T-cell (primary cell): ENCODE measurements around the gene F2RL1. TPM values are rescaled to one million over a fixed set of nuclear protein-coding genes. Genes with fewer than 3 reads are reported as not detected.
"Not testable (repeated sequence)": the region's sequence is repeated elsewhere in the genome, so short reads cannot be mapped to it uniquely, and the experiment has no call there.

Experiments
- ATAC-seq, 4 experiments: fragments of 200-7000 bp in 3 of 4; fragments of 150-1000 bp in 1 of 4; cut with Tn5 transposase; replicated peaks in 1 of 4; 1 replicate in 3 of 4; 2 replicates in 1 of 4; pipeline ENCODE4 v1.10.0; 2021; ENCODE audit warnings: moderate library complexity in 3 of 4, mild to moderate bottlenecking in 2 of 4, moderate number of reproducible peaks in 1 of 4
- CTCF ChIA-PET, 2 donors: fragments of 300-600 bp; sonication (Branson Sonifier 250); formaldehyde crosslinking; loops; one replicate each; lab custom pipeline; 2022; ENCODE audit warnings: antibody characterized with exemption in 2 of 2; lab: Charles Lee
- POLR2A ChIA-PET, 2 donors: fragments of 300-600 bp; sonication (Branson Sonifier 250); formaldehyde crosslinking; loops; one replicate each; lab custom pipeline; 2022; ENCODE audit warnings: antibody characterized with exemption in 2 of 2; lab: Charles Lee
- DNase-seq, 35 experiments: peaks; one replicate each; pipeline versions ENCODE4 v3.0.0 to v3.0.0-alpha.2; 2013 to 2023
- H3K27ac ChIP-seq: one replicate; pipeline ENCODE4 v1.5.1; 2013; ENCODE audit warnings: low read length
- H3K27me3 ChIP-seq, 2 experiments: replicated peaks in 1 of 2; 1 replicate in 1 of 2; 2 replicates in 1 of 2; pipeline versions ENCODE4 v1.6.1 to v1.7.0; 2013; ENCODE audit warnings: low read length in 1 of 2, mixed read lengths in 1 of 2; ENCODE audit not compliant: control insufficient read depth in 2 of 2, insufficient read depth in 2 of 2; ENCODE audit errors: extremely low read depth in 1 of 2
- H3K36me3 ChIP-seq, 2 donors: 1 replicate in 1 of 2; 2 replicates in 1 of 2; pipeline versions ENCODE4 v1.6.1 to v1.7.0; 2013; ENCODE audit warnings: low read length in 1 of 2; ENCODE audit not compliant: control insufficient read depth in 2 of 2, insufficient read depth in 1 of 2; ENCODE audit errors: extremely low read depth in 1 of 2
- H3K4me1 ChIP-seq, 2 experiments: 1 replicate in 1 of 2; 2 replicates in 1 of 2; pipeline versions ENCODE4 v1.6.1 to v1.7.0; 2013; ENCODE audit warnings: low read length in 2 of 2, mixed read lengths in 1 of 2; ENCODE audit not compliant: insufficient read depth in 2 of 2, control insufficient read depth in 1 of 2; ENCODE audit errors: extremely low read depth in 1 of 2
- H3K4me3 ChIP-seq, 2 donors: 1 replicate in 1 of 2; 2 replicates in 1 of 2; pipeline versions ENCODE4 v1.5.1 to v1.7.0; 2013; ENCODE audit warnings: mild to moderate bottlenecking in 2 of 2, low read length in 1 of 2, moderate library complexity in 1 of 2; ENCODE audit not compliant: control insufficient read depth in 1 of 2; ENCODE audit errors: extremely low read depth in 1 of 2
- H3K9me3 ChIP-seq: 2 replicates; pipeline ENCODE4 v1.7.0; 2013
- H3K27ac Mint-ChIP-seq, 2 donors: one replicate each; pipeline ENCODE4 v1.8.0; 2020 to 2021; ENCODE audit warnings: mild to moderate bottlenecking in 2 of 2, mixed read lengths in 2 of 2
- H3K27me3 Mint-ChIP-seq, 2 donors: one replicate each; pipeline ENCODE4 v1.8.0; 2021 to 2022; ENCODE audit warnings: mixed read lengths in 2 of 2
- H3K36me3 Mint-ChIP-seq: one replicate; pipeline ENCODE4 v1.8.0; 2021; ENCODE audit warnings: mixed read lengths
- H3K4me1 Mint-ChIP-seq, 3 donors: one replicate each; pipeline ENCODE4 v1.8.0; 2020 to 2022; ENCODE audit warnings: mixed read lengths in 3 of 3, mild to moderate bottlenecking in 1 of 3
- H3K4me3 Mint-ChIP-seq, 3 donors: one replicate each; pipeline ENCODE4 v1.8.0; 2020 to 2022; ENCODE audit warnings: mild to moderate bottlenecking in 3 of 3, mixed read lengths in 3 of 3, moderate library complexity in 3 of 3
- H3K9me3 Mint-ChIP-seq, 3 donors: one replicate each; pipeline ENCODE4 v1.8.0; 2020 to 2022; ENCODE audit warnings: mixed read lengths in 3 of 3
- WGBS: methylation state at CpG from one replicate; pipeline ENCODE4 v1.1.5; 2013; ENCODE audit warnings: missing lambda C conversion rate; ENCODE audit not compliant: insufficient coverage; 5-methylcytosine and 5-hydroxymethylcytosine counted together
- total RNA-seq, 35 experiments: library from RNA in 6 of 35; stranded (reverse) in 6 of 35; fragments of 120-200 nt in 1 of 35; gene quantifications; one replicate each; pipeline versions ENCODE4 v1.2.1 to v1.2.4 and lab custom pipeline; 2013 to 2026

The F2RL1 gene
- total RNA-seq, 5 donors from 2014 or later (not counting 1 experiment from before 2014, with no cell fraction given) = 1.4 to 7.6 (median 5.5) TPM

DNA sequence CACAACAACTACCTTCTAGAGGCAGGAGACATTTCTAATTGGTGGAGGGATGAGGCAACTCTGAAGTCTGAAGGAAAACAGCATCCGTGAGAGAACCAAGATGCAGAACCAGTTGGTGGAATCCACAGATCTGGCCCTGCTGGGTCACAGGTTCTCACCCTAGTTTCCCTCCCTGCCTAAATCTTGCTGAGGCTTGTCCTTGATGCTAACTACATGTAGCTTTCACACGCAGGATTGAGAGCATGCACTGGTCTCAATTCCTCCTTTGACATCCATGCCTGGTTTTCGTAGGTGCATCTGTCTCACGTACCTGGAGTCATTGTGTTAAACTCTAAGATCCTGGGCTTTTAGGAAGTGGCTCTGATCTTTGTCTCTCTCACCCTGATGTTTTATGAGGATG lies 9.7 kb upstream of the F2RL1 start:
- no peaks in the 10 kb centered on the region for H3K4me1 Mint-ChIP-seq
- 100% methylated on average over 1 of the region's 4 CpGs for WGBS
- H3K36me3 Mint-ChIP-seq = no peaks in the 10 kb centered on the region
- Histone ChIP-seq H3K9me3 (no peaks in the 10 kb centered on the region), H3K4me3 (no peak overlapping the region), H3K27ac (no peak overlapping the region), H3K4me1 (no peaks in the 10 kb centered on the region), H3K36me3 (no peaks in the 10 kb centered on the region), H3K27me3 (no peaks in the 10 kb centered on the region)
- H3K27me3 Mint-ChIP-seq = no peaks in the 10 kb centered on the region
- H3K9me3 Mint-ChIP-seq = no peaks in the 10 kb centered on the region
- ChIA-PET POLR2A (no interaction called here), CTCF (no interaction called here)
- no peak for DNase-seq
- no peak overlapping the region for H3K27ac Mint-ChIP-seq
- ATAC-seq = no peak
- no peak overlapping the region for H3K4me3 Mint-ChIP-seq

DNA sequence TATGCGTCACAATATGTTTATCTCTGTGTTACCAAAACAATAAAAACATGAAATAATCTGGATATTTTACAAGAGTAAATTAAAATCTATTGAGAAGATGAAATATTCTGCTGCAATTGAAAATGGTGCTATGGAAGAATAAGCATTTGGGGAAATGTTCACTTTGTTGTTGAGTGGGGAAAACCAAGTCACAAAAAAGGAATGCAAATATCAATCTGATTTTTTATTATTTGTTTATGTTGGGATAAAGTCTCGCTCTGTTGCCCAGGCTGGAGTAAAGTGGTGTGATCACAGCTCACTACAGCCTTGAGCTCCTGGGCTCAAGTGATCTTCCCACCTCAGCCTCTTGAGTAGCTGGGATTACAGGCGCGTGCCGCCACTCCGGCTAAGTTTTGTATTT lies 8.6 kb upstream of the F2RL1 start:
- Mint-ChIP-seq H3K9me3 (no peaks in the 10 kb centered on the region), H3K36me3 (no peaks in the 10 kb centered on the region), H3K27me3 (peaks cover 0 to under 1% of the 10 kb centered on the region in 2 donors), H3K4me3 (no peak overlapping the region), H3K4me1 (no peaks in the 10 kb centered on the region), H3K27ac (no peak overlapping the region)
- WGBS = no CpG with 5 or more reads among the region's 6 CpGs
- Histone ChIP-seq H3K4me1 (no peaks in the 10 kb centered on the region), H3K9me3 (no peaks in the 10 kb centered on the region), H3K4me3 (no peak overlapping the region), H3K36me3 (no peaks in the 10 kb centered on the region), H3K27ac (no peak overlapping the region), H3K27me3 (no peaks in the 10 kb centered on the region)
- DNase-seq (no peak), ATAC-seq (no peak)
- ChIA-PET CTCF (no interaction called here), POLR2A (no interaction called here)

DNA sequence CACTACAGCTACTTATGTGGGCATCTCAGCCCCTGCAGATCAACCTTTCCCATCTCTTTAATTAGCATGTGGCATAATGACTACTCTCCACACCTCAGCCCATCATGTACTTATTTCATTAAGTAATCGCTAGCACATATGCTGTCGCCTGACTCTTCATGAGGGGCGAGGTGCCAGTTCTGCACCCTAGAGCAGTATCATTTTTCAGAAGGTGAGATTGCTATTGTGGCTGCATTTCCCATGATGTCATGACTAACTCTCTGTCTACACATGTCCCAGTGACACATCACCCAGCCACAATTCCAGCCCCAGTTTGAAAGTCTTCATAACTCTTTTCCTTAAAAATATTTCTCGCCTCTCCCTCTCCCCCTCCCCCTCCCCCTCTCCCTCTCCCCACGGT lies 7.6 kb upstream of the F2RL1 start:
- Mint-ChIP-seq H3K36me3 (no peaks in the 10 kb centered on the region), H3K27me3 (peaks cover 3 to 10% of the 10 kb centered on the region in 2 donors), H3K4me3 (no peak overlapping the region), H3K9me3 (no peaks in the 10 kb centered on the region), H3K27ac (no peak overlapping the region), H3K4me1 (no peaks in the 10 kb centered on the region)
- no peaks in the 10 kb centered on the region for H3K36me3 ChIP-seq
- ChIA-PET CTCF (no interaction called here), POLR2A (no interaction called here)
- ATAC-seq = no peak
- no peaks in the 10 kb centered on the region for H3K4me1 ChIP-seq
- no peak overlapping the region for H3K27ac ChIP-seq
- no peaks in the 10 kb centered on the region for H3K9me3 ChIP-seq
- no peak overlapping the region for H3K4me3 ChIP-seq
- DNase-seq = no peak
- no peaks in the 10 kb centered on the region for H3K27me3 ChIP-seq
- 94% methylated on average over 3 of the region's 5 CpGs for WGBS

DNA sequence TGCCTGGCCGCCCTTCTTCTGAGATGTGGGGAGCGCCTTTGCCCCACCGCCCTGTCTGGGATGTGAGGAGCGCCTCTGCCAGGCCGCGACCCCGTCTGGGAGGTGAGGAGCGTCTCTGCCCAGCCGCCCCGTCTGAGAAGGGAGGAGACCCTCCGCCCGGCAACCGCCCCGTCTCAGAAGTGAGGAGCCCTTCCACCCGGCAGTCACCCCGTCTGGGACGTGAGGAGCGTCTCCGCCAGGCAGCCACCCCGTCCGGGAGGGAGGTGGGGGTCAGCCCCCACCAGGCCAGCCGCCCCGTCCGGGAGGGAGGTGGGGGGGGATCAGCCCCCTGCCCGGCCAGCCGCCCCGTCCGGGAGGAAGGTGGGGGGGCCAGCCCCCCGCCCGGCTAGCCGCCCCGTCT lies 6.6 kb upstream of the F2RL1 start:
- ATAC-seq, H3K27ac ChIP-seq, H3K9me3 ChIP-seq, H3K27ac Mint-ChIP-seq, H3K4me3 ChIP-seq, H3K36me3 ChIP-seq, CTCF ChIA-PET, H3K9me3 Mint-ChIP-seq, H3K36me3 Mint-ChIP-seq, H3K27me3 ChIP-seq, DNase-seq, H3K4me1 Mint-ChIP-seq, H3K4me1 ChIP-seq, H3K4me3 Mint-ChIP-seq, POLR2A ChIA-PET: not testable (repeated sequence)
- H3K27me3 Mint-ChIP-seq = peaks cover 3 to 10% of the 10 kb centered on the region in 2 donors
- 99% methylated on average over 14 of the region's 32 CpGs for WGBS

DNA sequence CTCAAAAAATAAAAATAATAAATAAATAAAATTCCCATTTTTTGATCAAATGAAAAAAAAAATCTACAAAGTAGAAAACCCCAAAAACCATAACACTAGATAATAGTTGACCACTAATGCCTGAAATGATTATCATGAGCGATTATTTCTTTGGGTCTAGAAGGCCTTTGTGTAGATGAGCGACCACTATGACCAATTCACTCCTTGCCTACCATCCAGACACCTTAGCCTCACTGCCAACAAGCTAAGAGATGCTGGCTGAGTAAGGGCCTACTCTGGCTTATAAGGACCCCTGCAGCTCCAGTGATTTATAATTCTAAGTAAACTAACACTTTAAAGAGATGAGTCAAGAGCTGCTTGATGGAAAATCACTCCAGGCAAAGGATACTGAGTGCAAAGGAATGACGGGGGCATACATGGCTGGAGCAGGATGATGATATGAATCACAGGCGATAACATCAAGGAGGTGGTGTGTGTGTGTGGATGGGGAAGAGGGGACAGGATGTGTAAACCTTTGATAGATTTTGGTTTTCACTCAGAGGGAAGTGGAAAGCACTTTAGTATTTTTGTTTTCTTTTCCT lies 4.8 kb upstream of the F2RL1 start:
- Mint-ChIP-seq H3K9me3 (no peaks in the 10 kb centered on the region), H3K4me1 (peaks cover 6 to 8% (median 7%) of the 10 kb centered on the region in 3 donors), H3K36me3 (no peaks in the 10 kb centered on the region), H3K4me3 (no peak overlapping the region), H3K27ac (no peak overlapping the region), H3K27me3 (peaks cover 15 to 21% of the 10 kb centered on the region in 2 donors)
- Histone ChIP-seq H3K4me3 (no peak overlapping the region), H3K27ac (no peak overlapping the region), H3K4me1 (peaks cover 4 to 6% of the 10 kb centered on the region in 2 experiments), H3K27me3 (peaks cover 0 to 18% of the 10 kb centered on the region in 2 experiments), H3K9me3 (no peaks in the 10 kb centered on the region), H3K36me3 (no peaks in the 10 kb centered on the region)
- POLR2A ChIA-PET = no interaction called here
- 58% methylated on average over 2 of the region's 4 CpGs for WGBS
- DNase-seq = no peak
- CTCF ChIA-PET = interaction anchor here in 1 of 2 donors (0.6 kb wide), 1 partner anchor 115 kb away, joined by 3 read pairs; no protein-coding TSS in a partner anchor
- no peak for ATAC-seq

DNA sequence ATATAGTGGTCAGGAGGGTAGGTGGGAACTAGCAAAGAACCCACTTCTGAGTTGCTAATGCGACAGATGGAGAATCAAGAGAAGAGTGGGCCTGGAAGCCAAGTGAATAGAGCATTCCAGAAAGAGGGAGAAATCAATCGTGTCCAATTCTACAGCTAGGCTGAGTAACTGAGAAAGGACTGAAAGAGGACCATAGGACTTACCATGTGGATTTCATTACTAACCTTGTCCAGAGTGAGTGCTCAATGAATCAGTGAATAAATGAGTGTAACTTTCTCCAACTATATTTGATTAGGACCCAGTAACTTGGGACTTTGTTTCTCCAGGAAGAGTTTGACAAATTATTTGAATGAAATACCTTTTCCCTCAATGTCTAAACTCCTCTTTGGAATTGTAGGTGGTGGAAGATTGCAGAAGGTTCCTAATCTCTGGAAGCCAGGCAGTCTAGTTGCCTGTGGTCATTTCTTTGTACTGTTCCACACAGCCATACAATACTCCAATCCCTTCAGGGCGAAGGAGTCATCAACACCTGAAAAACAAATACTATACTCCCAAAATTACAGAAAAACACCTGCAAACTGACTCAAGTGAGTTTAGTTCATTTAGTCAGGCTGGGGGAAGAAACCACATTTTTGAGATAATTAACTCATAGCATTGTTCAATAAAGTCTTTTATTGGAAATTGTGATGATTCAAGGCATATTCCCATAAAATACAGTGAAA lies 2.6 kb upstream of the F2RL1 start:
- Mint-ChIP-seq H3K9me3 (no peaks in the 10 kb centered on the region), H3K4me3 (no peak overlapping the region), H3K27ac (no peak overlapping the region), H3K4me1 (peaks cover 11 to 24% (median 21%) of the 10 kb centered on the region in 3 donors), H3K36me3 (no peaks in the 10 kb centered on the region), H3K27me3 (peaks cover 18 to 21% of the 10 kb centered on the region in 2 donors)
- H3K27me3 ChIP-seq = peaks cover 0 to 29% of the 10 kb centered on the region in 2 experiments
- DNase-seq = no peak
- no peaks in the 10 kb centered on the region for H3K9me3 ChIP-seq
- H3K36me3 ChIP-seq = no peaks in the 10 kb centered on the region
- POLR2A ChIA-PET = no interaction called here
- H3K4me1 ChIP-seq = peaks cover 9 to 18% of the 10 kb centered on the region in 2 experiments
- WGBS = 100% methylated on average over 1 of the region's 3 CpGs
- no peak overlapping the region for H3K4me3 ChIP-seq
- ATAC-seq = no peak
- CTCF ChIA-PET = interaction anchor here (0.7 to 1.0 kb wide), 2 partner anchors 9 to 28 kb away, joined by 3 to 4 read pairs; no protein-coding TSS in a partner anchor
- H3K27ac ChIP-seq = no peak overlapping the region
